HG03108 (cell line): ENCODE measurements around the gene EMX2.

Source experiments
- ATAC-seq: cut with Tn5 transposase; IDR thresholded peaks from one replicate; pipeline ENCODE4 v1.9.1; 2021; ENCODE audit warnings: moderate library complexity; ENCODE audit not compliant: unreplicated experiment

Gene EMX2

GRCh38 chr10:117591043-117591442, 48.5 kb downstream of the EMX2 start:
- no peak for ATAC-seq

- no peak for ATAC-seq
These were observed 52.2 kb downstream of the EMX2 start for GRCh38 chr10:117594722-117595121.

GRCh38 chr10:117596706-117597105, 54.2 kb downstream of the EMX2 start:
- no peak for ATAC-seq

GRCh38 chr10:117597216-117597615, 54.7 kb downstream of the EMX2 start:
- ATAC-seq: no peak
